PC-3 (cell line): ENCODE measurements around the gene KRTAP6-3. TPM values are rescaled to one million over a fixed set of nuclear protein-coding genes. Genes with fewer than 3 reads are reported as not detected.

Experiments used
- ATAC-seq: fragments of 200-7000 bp; cut with Tn5 transposase; 2 replicates; pipeline ENCODE4 v1.9.1; 2020; ENCODE audit warnings: mild to moderate bottlenecking, moderate library complexity
- BruUV-seq: library from RNA; stranded (reverse); fragments of 400-500 nt; replicated peaks from 2 replicates; lab custom pipeline; 2021; lab: Mats Ljungman, UMichigan
- CTCF ChIA-PET: fragments of 300-600 bp; sonication (Branson Sonifier 250); formaldehyde crosslinking; loops from one replicate; lab custom pipeline; 2022; ENCODE audit warnings: antibody characterized with exemption; lab: Charles Lee
- POLR2A ChIA-PET: fragments of 300-600 bp; sonication (Branson Sonifier 250); formaldehyde crosslinking; loops from one replicate; lab custom pipeline; 2022; ENCODE audit warnings: antibody characterized with exemption; ENCODE audit not compliant: unreplicated experiment; lab: Charles Lee
- DNase-seq: peaks from one replicate; pipeline ENCODE4 v3.0.0-alpha.2; 2015
- H2AFZ ChIP-seq: fragments of 300-600 bp; sonication (generic); 2 replicates; pipeline ENCODE4 v1.6.0; 2016; ENCODE audit warnings: antibody characterized with exemption, low read length
- H3F3A ChIP-seq: fragments of 300-600 bp; sonication (generic); one replicate; pipeline ENCODE4 v1.6.0; 2017; ENCODE audit warnings: antibody characterized with exemption, low read length, control low read depth, mild to moderate bottlenecking; ENCODE audit not compliant: unreplicated experiment
- H3K27ac ChIP-seq: fragments of 300-600 bp; sonication (generic); 2 replicates; pipeline ENCODE4 v1.5.1; 2016; ENCODE audit warnings: mild to moderate bottlenecking, low read length
- H3K27me3 ChIP-seq: fragments of 300-600 bp; sonication (generic); 2 replicates; pipeline ENCODE4 v1.6.1; 2016; ENCODE audit warnings: low read length, mixed read lengths
- H3K36me3 ChIP-seq: fragments of 300-600 bp; sonication (generic); 2 replicates; pipeline ENCODE4 v1.6.1; 2016; ENCODE audit warnings: low read depth, mixed run types, low read length, mixed read lengths
- H3K4me1 ChIP-seq: fragments of 300-600 bp; sonication (generic); 2 replicates; pipeline ENCODE4 v1.5.1; 2016; ENCODE audit warnings: low read length; ENCODE audit not compliant: insufficient read depth
- H3K4me2 ChIP-seq: fragments of 300-600 bp; sonication (generic); 2 replicates; pipeline ENCODE4 v1.6.0; 2016; ENCODE audit warnings: low read length
- H3K4me3 ChIP-seq: fragments of 300-600 bp; sonication (generic); 2 replicates; pipeline ENCODE4 v1.5.1; 2016; ENCODE audit warnings: mild to moderate bottlenecking, low read length, mixed read lengths
- H3K79me2 ChIP-seq: fragments of 300-600 bp; sonication (generic); 2 replicates; pipeline ENCODE4 v1.6.1; 2017; ENCODE audit warnings: low read length, mixed read lengths
- H3K9ac ChIP-seq: fragments of 300-600 bp; sonication (generic); 2 replicates; pipeline ENCODE4 v1.6.0; 2016; ENCODE audit warnings: mild to moderate bottlenecking, low read length
- H3K9me2 ChIP-seq: fragments of 300-600 bp; sonication (generic); replicated peaks from 2 replicates; pipeline ENCODE4 v1.6.1; 2016; ENCODE audit warnings: mixed run types, low read length, mixed read lengths
- H3K9me3 ChIP-seq: fragments of 300-600 bp; sonication (generic); 2 replicates; pipeline ENCODE4 v1.6.1; 2016; ENCODE audit warnings: low read length, mixed read lengths
- H4K20me1 ChIP-seq: fragments of 300-600 bp; sonication (generic); 2 replicates; pipeline ENCODE4 v1.6.1; 2016; ENCODE audit warnings: low read length, mixed read lengths
- CTCF ChIP-seq: fragments of 300-600 bp; sonication (generic); conservative IDR thresholded peaks from 2 replicates; pipeline ENCODE4 v1.5.1; 2017; ENCODE audit warnings: antibody characterized with exemption, low read depth, mild to moderate bottlenecking, low read length
- EZH2 ChIP-seq: fragments of 300-600 bp; sonication (generic); IDR thresholded peaks from one replicate; pipeline ENCODE4 v1.6.1; 2017; ENCODE audit warnings: antibody characterized with exemption, mild to moderate bottlenecking, low read length; ENCODE audit not compliant: unreplicated experiment
- EZH2phosphoT487 ChIP-seq: fragments of 300-600 bp; sonication (generic); IDR thresholded peaks from 2 replicates; pipeline ENCODE4 v1.6.1; 2018; ENCODE audit warnings: mild to moderate bottlenecking, antibody characterized with exemption, low read length, borderline replicate concordance
- intact Hi-C: fragments of 100-400 bp; cut with micrococcal nuclease; formaldehyde crosslinking; loops from 2 replicates; pipeline ENCODE4 v1.9.0; 2023
- total RNA-seq: library from RNA; depleted of rRNA; stranded (reverse); fragments of >200 nt; gene quantifications from 2 replicates; pipeline ENCODE4 v1.2.3, GENCODE V29; 2014

The KRTAP6-3 gene
- total RNA-seq, 1 experiment from 2014 or later = not detected

DNA sequence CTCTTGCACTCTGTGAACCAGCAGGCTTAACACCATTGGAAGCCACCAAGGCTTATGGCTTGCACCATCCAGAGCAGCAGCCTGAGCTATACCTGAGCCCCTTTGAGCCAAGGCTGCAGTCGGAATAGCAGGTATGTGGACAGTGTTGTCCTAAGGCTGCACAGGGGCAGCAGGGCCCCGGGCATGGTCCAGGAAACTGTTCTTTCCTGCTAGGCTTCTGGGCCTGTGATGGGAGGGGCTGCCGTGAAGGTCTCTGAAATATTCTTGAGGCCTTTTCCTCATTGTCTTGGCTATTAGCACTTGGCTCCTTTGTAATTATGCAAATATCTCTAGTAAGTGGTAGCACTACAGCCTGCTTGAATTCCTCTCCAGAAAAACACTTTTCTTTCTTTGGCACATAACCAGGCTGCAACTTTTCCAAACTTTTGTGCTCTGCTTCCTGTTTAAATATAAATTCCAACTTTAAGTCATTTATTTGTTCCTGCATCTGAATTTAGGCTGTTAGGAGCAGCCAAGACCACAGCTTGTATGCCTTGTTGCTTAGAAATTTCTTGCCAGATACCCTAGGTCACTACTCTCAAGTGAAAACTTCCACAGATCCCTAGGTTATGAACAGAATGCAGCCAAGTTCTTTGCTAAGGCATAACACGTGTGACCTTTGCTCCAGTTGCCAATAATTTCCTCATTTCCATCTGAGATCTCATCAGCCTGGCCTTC is 33.4 kb downstream of the KRTAP6-3 start:
- H4K20me1 ChIP-seq = no peaks in the 10 kb centered on the region
- H3K9me2 ChIP-seq = no peaks in the 10 kb centered on the region
- ATAC-seq = no peak
- ChIA-PET POLR2A (no interaction called here), CTCF (no interaction called here)
- no peaks in the 10 kb centered on the region for H3K27me3 ChIP-seq
- no peak overlapping the region for H3K4me2 ChIP-seq
- no peak for DNase-seq
- H3K9me3 ChIP-seq = no peaks in the 10 kb centered on the region
- H3K4me1 ChIP-seq = peaks cover 28% of the 10 kb centered on the region
- intact Hi-C loops = no loop called here
- H3K36me3 ChIP-seq = no peaks in the 10 kb centered on the region
- no peaks in the 10 kb centered on the region for H3F3A ChIP-seq
- TF ChIP-seq CTCF (no peak), EZH2 (no peak), EZH2phosphoT487 (no peak)
- H3K9ac ChIP-seq = no peak overlapping the region
- no TSS peak for BruUV-seq
- no peak overlapping the region for H3K4me3 ChIP-seq
- H3K79me2 ChIP-seq = no peaks in the 10 kb centered on the region
- no peak overlapping the region for H2AFZ ChIP-seq
- H3K27ac ChIP-seq = no peak overlapping the region

DNA sequence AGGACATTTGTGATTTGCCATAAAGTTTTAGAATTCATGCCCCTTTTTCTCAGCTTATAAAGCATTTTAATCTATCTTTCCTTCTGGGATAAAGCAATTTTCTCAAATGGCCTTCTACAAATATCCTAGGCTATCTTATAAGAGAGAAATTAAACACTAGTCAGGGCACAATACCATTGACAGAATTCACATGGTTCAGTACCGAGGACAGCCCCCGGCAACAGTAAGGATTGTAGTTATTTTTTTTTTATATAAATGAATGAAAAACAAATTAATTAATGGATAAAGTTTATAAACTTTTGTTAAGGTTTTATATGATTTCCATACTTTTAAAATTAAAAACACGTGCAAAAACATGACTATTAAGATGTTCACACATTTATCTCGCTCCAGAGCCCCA is 35.9 kb downstream of the KRTAP6-3 start:
- no peaks in the 10 kb centered on the region for H3K9me2 ChIP-seq

More for the DNA sequence above, 35.9 kb downstream of the KRTAP6-3 start:
- ChIA-PET POLR2A (no interaction called here), CTCF (no interaction called here)
- Histone ChIP-seq H3K9me3 (no peaks in the 10 kb centered on the region), H3K79me2 (no peaks in the 10 kb centered on the region), H3K36me3 (no peaks in the 10 kb centered on the region), H3K27ac (no peak overlapping the region), H3K27me3 (no peaks in the 10 kb centered on the region), H3K9ac (no peak overlapping the region), H3F3A (no peaks in the 10 kb centered on the region), H3K4me1 (0 out of 2 replicates have a peak, but pooled peaks cover 3% of the 10 kb centered on the region), H3K4me3 (no peak overlapping the region), H3K4me2 (no peak overlapping the region), H4K20me1 (no peaks in the 10 kb centered on the region), H2AFZ (no peak overlapping the region)
- DNase-seq (no peak), ATAC-seq (no peak)
- no peak for TF ChIP-seq EZH2phosphoT487
- no peak for TF ChIP-seq EZH2
- no peak for TF ChIP-seq CTCF
- intact Hi-C loops = no loop called here
- BruUV-seq = no TSS peak
